ENCODE measurements around the gene BACE2. TPM values are rescaled to one million over a fixed set of nuclear protein-coding genes. Genes with fewer than 3 reads are reported as not detected.

Gene BACE2
- total and polyA plus RNA-seq, 2 donors (not counting 1 experiment from before 2014, with no cell fraction given) = 18.4 to 40.8 TPM

DNA sequence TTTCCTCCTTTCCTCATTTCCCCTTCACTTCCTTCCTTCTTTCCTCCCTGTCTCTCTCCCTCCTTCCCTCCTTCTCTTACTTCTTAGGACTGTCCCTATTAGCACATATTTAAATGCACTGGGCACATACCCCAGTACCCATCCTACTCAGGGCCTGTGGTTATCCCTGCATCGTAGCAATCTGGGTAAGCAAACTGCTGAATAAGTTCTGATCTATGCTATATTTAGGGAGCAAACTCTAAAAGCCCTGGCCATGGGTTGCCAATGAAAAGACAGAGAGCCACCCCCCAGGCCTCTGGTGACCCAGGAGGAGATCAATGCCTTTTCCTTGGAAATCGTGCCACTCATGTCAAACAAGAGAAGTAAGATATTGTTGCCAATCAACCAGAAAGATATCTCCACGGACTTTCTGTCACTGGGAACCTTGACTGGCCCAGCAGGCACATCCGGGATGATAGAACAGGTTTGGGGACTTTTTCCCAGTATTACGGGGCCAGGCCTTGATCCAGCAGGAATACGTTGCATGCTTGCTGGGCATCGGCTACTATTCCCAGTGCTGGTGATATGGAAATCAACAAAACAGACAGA, 154.0 kb downstream of the BACE2 start:
- no peak overlapping the region for H3K27ac Mint-ChIP-seq
- H3K4me1 ChIP-seq (ENCODE audit: control insufficient read depth in 2 of 2, insufficient read depth in 2 of 2, low read length in 2 of 2) = peaks cover 4 to 7% of the 10 kb centered on the region in 2 donors
- TF ChIP-seq EZH2 (IDR thresholded peaks at IDR 0.05; ENCODE audit: borderline replicate concordance, insufficient read depth, low read depth, low read length, poor library complexity, severe bottlenecking) = no peak
- TF ChIP-seq, protein P1, sequence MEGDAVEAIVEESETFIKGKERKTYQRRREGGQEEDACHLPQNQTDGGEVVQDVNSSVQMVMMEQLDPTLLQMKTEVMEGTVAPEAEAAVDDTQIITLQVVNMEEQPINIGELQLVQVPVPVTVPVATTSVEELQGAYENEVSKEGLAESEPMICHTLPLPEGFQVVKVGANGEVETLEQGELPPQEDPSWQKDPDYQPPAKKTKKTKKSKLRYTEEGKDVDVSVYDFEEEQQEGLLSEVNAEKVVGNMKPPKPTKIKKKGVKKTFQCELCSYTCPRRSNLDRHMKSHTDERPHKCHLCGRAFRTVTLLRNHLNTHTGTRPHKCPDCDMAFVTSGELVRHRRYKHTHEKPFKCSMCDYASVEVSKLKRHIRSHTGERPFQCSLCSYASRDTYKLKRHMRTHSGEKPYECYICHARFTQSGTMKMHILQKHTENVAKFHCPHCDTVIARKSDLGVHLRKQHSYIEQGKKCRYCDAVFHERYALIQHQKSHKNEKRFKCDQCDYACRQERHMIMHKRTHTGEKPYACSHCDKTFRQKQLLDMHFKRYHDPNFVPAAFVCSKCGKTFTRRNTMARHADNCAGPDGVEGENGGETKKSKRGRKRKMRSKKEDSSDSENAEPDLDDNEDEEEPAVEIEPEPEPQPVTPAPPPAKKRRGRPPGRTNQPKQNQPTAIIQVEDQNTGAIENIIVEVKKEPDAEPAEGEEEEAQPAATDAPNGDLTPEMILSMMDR (IDR thresholded peaks at IDR 0.05) = no peak
- H3K9ac ChIP-seq (ENCODE audit: low read length) = no peak overlapping the region
- POLR2A ChIA-PET = no interaction called here
- intact Hi-C loops (cut with micrococcal nuclease) = no loop called here
- no peaks in the 10 kb centered on the region for H3K36me3 ChIP-seq (replicated peaks in 1 of 2; ENCODE audit: control extremely low read depth in 1 of 2, control insufficient read depth in 1 of 2, extremely low read depth in 1 of 2, insufficient read depth in 2 of 2, low read length in 1 of 2)
- H3K4me3 Mint-ChIP-seq = no peak overlapping the region
- no peak overlapping the region for H3K4me2 ChIP-seq (replicated peaks; ENCODE audit: low read depth, low read length, poor library complexity, severe bottlenecking)
- H3K27me3 Mint-ChIP-seq = peaks cover 26% of the 10 kb centered on the region
- no peak for ATAC-seq (ENCODE audit: low read depth)
- CTCF ChIA-PET = no interaction called here
- H3K9me3 ChIP-seq (ENCODE audit: control extremely low read depth in 1 of 3, control insufficient read depth in 2 of 3, insufficient read depth in 1 of 3, low read length in 2 of 3) = no peaks in the 10 kb centered on the region
- H3K9me3 Mint-ChIP-seq (ENCODE audit: insufficient read depth) = no peaks in the 10 kb centered on the region
- H3K27me3 ChIP-seq (replicated peaks in 1 of 4; ENCODE audit: control extremely low read depth in 1 of 4, control insufficient read depth in 3 of 4, insufficient read depth in 4 of 4, low read length in 3 of 4) = peaks cover 0 to 19% (median 6%) of the 10 kb centered on the region in 4 experiments
- DNase-seq = no peak
- H3K4me3 ChIP-seq (ENCODE audit: control extremely low read depth in 1 of 5, extremely low read depth in 1 of 5, insufficient read depth in 1 of 5, low read depth in 2 of 5, low read length in 4 of 5) = no peak overlapping the region
- H3K4me1 Mint-ChIP-seq = peaks cover 9% of the 10 kb centered on the region
- H3K79me2 ChIP-seq (ENCODE audit: control insufficient read depth, insufficient read depth, low read length) = no peaks in the 10 kb centered on the region
- H4K20me1 ChIP-seq (ENCODE audit: control insufficient read depth, insufficient read depth, low read length, poor library complexity, severe bottlenecking) = no peaks in the 10 kb centered on the region
- H2AFZ ChIP-seq (ENCODE audit: insufficient read depth, low read depth, low read length, poor library complexity, severe bottlenecking) = no peak overlapping the region
- WGBS (ENCODE audit: insufficient coverage) = 97% methylated on average over 6 of the region's 7 CpGs
- H3K27ac ChIP-seq (ENCODE audit: low read length in 2 of 2) = no peak overlapping the region

DNA sequence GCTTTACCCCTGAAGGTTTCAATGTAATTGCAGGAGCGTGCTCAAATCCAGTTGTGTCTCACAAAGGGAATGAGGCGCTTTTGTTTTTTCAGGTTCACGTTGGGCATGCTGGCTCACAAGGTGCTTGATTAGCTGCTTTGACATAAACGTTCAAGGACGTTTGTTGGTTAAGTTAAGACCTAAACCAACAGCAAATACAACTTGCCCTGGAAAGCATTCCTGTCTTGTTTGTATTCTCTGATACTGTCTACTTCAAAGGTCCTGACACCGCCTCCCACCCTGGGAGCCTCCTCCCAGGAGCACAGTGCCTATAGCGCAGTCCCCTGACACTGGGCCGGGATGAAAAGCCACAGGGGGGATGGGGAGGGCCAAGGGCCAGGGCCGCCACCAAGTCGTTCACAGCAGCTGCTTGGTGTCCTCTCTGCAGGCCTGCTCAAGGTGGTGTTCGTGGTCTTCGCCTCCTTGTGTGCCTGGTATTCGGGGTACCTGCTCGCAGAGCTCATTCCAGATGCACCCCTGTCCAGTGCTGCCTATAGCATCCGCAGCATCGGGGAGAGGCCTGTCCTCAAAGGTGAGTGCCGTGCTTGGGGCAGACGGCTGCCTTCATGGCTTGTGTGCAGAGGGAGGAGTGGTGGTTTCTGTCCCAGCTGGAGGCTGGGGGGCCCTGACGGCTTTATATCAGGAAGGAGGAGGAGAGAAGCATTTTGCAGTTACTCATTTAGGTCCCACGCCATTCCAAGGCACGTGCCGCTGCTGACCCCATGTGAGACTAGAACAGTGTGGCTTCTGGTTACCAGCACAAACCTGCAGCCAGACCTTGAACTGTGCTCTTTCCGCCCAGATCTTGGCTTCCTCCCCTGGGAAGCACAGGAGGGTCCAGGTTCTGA, 154.8 kb downstream of the BACE2 start:
- no peaks in the 10 kb centered on the region for H3K36me3 ChIP-seq (replicated peaks in 1 of 2; ENCODE audit: control extremely low read depth in 1 of 2, control insufficient read depth in 1 of 2, extremely low read depth in 1 of 2, insufficient read depth in 2 of 2, low read length in 1 of 2)
- no peak overlapping the region for H3K9ac ChIP-seq (ENCODE audit: low read length)
- no peak overlapping the region for H3K4me2 ChIP-seq (replicated peaks; ENCODE audit: low read depth, low read length, poor library complexity, severe bottlenecking)
- Mint-ChIP-seq H3K27me3 (peaks cover 21% of the 10 kb centered on the region), H3K27ac (no peak overlapping the region), H3K4me1 (peaks cover 4% of the 10 kb centered on the region), H3K9me3 (ENCODE audit: insufficient read depth) (no peaks in the 10 kb centered on the region), H3K4me3 (no peak overlapping the region)
- no peak overlapping the region for H2AFZ ChIP-seq (ENCODE audit: insufficient read depth, low read depth, low read length, poor library complexity, severe bottlenecking)
- no peak for TF ChIP-seq EZH2 (IDR thresholded peaks at IDR 0.05; ENCODE audit: borderline replicate concordance, insufficient read depth, low read depth, low read length, poor library complexity, severe bottlenecking)
- TF ChIP-seq, protein P1 (IDR thresholded peaks at IDR 0.05) = no peak
- POLR2A ChIA-PET = no interaction called here
- peaks cover 0 to 12% (median 0%) of the 10 kb centered on the region in 4 experiments for H3K27me3 ChIP-seq (replicated peaks in 1 of 4; ENCODE audit: control extremely low read depth in 1 of 4, control insufficient read depth in 3 of 4, insufficient read depth in 4 of 4, low read length in 3 of 4)
- no peaks in the 10 kb centered on the region for H4K20me1 ChIP-seq (ENCODE audit: control insufficient read depth, insufficient read depth, low read length, poor library complexity, severe bottlenecking)
- 95% methylated on average over 20 of the region's 23 CpGs for WGBS (ENCODE audit: insufficient coverage)
- CTCF ChIA-PET = interaction anchor here (0.8 kb wide), 1 partner anchor 40 kb away, joined by 4 read pairs; no protein-coding TSS in a partner anchor
- no peaks in the 10 kb centered on the region for H3K9me3 ChIP-seq (ENCODE audit: control extremely low read depth in 1 of 3, control insufficient read depth in 2 of 3, insufficient read depth in 1 of 3, low read length in 2 of 3)
- DNase-seq (no peak), ATAC-seq (ENCODE audit: low read depth) (no peak)
- intact Hi-C loops (cut with micrococcal nuclease) = no loop called here
- peaks cover 0 to 3% of the 10 kb centered on the region in 2 donors for H3K4me1 ChIP-seq (ENCODE audit: control insufficient read depth in 2 of 2, insufficient read depth in 2 of 2, low read length in 2 of 2)
- no peak overlapping the region for H3K27ac ChIP-seq (ENCODE audit: low read length in 2 of 2)
- H3K79me2 ChIP-seq (ENCODE audit: control insufficient read depth, insufficient read depth, low read length) = no peaks in the 10 kb centered on the region
- no peak overlapping the region for H3K4me3 ChIP-seq (ENCODE audit: control extremely low read depth in 1 of 5, extremely low read depth in 1 of 5, insufficient read depth in 1 of 5, low read depth in 2 of 5, low read length in 4 of 5)
